GM18526 (cell line): ENCODE results near the gene AJAP1.

Experiments
- POLR2A ChIP-seq: IDR thresholded peaks from 3 replicates; pipeline ENCODE4 v1.6.1; 2011; ENCODE audit not compliant: insufficient read length; ENCODE audit errors: extremely low read depth

The AJAP1 gene

DNA sequence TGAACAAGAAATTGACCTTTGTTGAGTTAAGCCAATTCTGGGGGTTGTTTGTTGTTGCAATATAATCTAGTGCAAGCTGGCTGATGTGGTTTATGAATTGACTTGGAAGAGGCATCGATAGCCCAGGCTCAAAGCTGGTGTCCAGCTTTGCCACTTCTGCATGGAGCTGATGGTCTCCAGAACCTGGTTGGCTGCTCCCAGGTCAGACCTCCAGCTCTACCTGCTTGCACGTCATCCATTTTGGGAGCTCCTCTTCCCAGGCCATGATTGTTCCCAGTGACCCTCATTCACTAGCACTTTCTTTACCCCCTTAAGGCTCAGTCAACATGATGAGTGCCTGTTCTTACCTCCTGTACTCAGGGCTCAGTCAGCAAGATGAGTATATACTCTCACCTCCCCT is 5.8 kb upstream of the AJAP1 start:
- TF ChIP-seq POLR2A: no peak

DNA sequence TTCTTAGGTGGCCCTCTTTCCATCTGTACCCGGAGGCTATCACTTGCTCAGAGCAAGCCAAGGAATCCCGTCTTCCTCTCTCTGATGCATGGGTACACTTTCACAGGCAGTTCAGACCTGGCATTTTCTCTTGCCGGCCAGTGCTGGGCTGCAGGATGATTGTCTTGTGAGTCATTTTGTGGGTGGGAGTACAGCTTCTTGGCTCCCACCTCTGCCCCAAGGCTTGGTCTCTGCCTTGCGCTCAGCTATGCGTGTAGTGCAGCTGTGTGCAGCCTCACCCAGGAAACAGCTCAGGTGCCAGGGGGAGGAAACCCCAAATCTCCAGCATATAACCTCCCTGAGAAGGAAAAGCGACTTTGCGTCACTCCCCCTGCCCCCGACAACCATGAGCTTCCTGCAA is 3.9 kb upstream of the AJAP1 start:
- no peak for TF ChIP-seq POLR2A

DNA sequence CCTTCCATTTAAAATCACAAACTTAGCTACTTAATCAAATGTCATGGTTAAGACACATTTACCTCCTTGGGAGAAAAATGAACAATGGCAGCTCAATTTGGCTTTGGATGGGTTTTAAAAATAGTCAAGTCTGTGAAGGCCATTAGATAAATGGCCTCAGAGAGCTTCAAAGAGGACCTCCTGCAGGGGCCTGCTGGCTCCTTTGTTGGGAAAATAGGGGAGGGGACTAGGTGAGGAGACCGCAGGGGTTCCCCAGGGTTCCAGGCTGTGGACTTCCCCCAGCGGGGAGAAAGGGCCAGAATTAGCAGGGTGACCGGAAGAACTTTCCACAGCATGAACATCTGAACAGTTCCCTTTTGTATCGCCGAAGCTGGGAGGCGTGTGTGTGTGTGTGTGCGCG is 3.4 kb upstream of the AJAP1 start:
- no peak for TF ChIP-seq POLR2A

DNA sequence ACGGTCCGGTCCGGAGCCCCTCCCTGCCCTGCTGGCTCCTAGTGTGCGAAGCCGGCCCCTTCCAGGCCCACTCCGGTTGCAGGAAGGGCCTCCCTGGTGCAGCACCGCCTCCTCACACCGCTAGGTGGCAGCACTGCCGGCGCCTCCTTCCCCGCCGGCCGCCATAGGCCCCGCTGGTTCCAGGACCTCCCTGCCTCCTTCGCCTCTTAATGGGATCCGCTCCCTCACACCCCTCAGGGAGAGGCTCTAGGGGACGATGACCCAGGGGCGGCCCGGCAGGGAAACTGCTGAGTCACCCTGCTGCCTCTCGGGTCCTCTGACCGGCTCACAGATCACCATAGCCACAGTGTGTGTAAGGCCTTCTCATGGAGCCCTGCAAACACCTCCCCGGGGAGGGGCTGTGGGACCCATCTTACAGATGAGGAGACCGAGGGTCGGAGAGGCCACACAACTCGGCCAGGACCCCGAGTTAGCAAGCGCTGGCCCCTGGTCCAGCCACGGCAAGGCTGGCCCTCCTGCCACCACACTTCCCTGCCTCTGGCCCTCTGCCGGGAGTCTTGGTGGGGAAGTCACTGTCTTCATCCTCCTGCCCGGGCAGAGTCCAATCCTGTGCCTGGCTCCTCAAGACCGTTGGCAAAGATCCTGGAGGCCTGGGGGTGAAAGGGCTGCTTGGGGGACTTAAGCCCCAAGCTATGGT is 1.6 kb upstream of the AJAP1 start:
- no peak for TF ChIP-seq POLR2A

DNA sequence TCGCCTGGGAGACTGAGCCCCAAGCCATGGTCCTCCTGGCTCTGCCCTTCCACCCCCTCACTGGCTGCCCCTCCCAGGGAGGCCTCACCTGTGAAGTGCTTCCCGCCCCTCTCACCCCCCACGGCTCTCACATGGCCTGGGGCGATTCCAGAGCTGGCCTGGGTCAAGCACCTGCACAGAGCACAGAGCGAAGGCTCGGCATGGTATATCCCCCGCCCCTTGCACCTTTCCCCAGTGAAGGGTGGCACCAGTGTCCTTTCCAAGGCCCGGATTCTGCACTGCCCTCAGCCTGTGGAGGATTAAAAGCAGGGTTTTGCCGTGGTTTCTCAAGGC is 1.1 kb upstream of the AJAP1 start:
- TF ChIP-seq POLR2A: no peak

DNA sequence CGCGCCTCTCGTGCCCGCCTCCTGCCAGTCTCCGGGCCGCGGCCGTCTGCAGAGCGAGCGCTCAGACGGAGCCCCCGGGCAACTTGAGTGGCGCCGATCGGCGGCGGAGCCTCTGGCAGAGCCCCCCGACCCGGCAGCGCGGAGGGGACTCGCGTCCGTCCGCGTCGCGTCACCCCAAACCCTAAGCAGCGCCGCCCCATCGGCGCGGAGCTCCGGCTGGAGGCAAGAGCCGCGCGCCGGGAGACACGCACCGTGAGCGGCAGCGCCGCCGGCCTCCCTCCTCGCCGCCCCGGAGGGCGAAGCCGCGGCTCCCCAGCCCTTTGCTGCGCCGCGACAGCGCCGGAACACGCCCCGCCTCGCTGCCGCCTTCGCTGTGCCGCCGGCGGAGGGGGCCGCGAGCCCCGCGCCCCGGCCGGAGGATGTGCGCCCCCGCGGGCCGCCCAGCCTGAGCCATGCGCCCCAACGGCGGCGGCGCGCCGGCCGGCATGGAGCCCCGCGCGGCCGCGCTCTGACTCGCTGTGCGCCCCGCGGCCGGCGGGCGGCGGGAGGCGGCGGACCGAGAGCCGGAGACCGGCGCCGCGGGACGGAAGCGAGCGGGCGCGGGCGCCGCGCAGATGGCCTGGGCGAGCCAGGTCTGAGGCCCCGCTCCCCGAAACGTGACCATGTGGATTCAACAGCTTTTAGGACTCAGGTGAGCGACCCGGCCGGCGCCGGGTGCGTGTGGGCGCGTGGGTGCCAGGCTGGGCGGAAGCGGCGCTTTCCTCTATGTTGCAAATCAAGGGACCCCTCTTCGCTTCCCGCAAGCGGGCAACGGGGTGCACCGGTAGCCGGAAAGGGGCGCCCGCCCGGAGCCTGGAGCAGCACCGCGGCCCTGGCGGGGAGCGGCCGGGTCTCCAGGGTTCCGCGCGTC is 610 bp downstream of the AJAP1 start:
- TF ChIP-seq POLR2A: no peak

DNA sequence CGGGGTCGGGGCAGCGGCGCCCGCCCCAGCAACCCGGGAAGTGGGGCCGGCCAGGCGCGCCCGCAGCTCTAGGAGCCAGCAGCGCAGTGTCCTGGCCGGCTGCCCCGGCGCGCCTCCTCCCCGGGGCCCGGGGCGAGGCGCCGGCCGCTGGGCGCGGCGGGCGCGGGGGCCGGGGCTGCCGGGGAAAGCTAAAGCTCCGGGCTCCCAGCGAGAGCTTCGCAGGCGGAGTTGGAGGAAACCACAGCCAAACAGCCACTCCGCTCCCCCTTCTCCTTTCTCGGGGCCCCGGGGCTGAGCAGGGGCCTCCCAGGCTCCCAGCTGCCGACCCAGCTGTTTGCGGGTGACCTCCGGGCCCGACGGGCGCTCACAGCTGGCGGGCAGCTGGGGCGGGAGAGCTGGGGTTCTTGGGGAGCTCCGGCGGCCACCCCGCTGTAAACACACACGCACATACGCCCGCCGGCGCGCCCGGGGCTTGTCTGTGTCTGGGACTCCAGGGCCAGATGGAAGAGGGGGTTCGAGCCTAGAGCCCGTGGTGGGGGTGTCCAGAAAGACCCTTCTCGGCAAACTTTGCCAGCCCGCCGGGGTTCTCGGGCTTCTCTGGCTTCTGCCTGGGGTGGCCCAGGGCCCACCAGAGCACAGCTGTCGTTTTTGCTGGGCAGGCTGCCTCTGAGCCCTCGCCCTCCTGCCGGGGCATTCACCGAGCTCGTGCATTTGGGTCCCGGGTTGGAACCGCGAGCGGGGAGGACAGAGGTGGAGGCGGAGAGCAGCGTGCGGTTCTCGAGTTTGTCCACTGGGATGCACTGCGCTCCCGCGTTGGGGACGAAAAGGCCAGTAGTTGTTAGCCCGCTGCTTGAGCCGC is 1.5 kb downstream of the AJAP1 start:
- TF ChIP-seq POLR2A: no peak

DNA sequence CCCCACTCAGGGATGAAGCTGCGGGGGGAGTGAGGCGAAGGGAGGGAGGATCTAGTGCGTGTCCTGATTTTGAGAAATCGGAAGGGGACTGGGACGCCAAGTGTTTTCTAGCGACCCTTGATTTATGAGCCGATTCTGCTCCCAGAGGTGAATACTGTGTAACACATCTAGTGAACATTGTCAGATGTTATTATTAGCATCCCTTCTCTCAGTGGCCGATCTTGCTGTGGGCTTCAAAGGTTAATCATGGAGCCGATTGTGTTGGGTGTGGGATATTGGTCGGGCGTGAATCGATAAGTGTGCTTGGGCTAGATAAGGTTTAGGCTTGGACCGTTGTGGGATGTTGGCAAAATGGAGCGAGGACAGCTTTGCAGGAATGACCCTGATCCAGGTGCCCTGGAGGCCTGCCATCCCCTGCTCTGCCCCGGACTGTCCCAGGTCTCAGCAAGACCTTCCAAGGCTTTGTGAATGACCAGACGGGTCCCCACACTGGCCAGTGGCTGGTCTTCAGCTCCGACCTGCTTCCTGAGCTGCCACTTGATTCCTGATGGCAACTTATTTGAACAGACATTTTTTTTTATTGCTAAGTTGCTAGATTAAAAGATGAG is 2.2 kb downstream of the AJAP1 start:
- no peak for TF ChIP-seq POLR2A

DNA sequence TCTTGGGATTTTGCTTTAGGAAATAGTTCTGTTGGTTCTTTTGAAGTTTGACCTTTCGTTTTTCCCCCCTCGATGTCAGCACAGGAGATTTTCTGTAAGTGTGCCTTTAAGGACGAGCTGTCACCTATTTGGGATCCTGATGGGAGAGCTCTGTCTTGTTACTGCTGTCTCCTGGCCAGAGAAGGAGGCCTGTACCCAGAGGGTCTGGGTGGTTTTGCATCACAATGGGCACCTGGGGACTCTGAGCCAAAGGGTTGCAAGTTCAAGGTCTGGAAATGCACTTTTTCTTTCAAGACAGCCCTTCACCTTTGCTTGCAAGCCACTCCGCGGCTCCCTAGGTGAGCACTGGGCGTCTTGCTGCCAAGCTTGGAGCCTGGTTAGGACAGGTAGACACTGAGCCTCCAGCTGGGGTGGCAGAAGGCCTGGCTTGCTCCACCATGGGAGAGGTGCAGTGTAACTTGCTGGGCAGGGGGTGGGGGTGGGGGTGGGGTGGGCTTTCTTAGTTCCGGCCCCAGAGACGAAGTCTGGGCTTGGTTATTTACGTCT is 2.9 kb downstream of the AJAP1 start:
- no peak for TF ChIP-seq POLR2A

DNA sequence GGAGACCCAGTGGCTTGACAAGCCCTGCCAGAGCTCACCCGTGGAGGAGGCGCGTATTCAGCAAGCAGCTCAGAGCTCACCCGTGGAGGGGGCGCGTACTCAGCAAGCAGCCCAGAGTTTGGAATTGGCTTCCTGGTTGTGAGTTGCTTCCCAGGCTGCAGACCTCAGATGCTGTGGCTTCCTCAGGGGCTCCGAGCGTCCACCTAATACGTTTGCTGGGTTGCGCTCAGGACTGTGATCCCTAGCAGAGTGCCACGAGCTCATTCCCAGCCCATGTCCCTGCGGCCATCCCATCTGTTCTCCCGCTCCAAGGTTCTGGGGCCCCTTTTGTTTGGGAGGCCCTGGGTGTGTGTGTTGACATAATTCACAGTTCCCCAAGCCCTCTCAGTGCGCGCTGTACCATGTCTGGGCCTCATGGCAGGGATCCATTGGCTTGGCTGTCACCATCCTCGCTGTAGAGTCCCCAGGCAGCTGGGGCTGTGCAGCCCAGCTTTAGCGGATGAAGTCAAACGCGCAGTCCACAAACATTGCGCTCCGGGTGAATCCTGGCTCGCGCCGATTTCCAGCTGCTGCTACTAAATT is 3.6 kb downstream of the AJAP1 start:
- TF ChIP-seq POLR2A: no peak

DNA sequence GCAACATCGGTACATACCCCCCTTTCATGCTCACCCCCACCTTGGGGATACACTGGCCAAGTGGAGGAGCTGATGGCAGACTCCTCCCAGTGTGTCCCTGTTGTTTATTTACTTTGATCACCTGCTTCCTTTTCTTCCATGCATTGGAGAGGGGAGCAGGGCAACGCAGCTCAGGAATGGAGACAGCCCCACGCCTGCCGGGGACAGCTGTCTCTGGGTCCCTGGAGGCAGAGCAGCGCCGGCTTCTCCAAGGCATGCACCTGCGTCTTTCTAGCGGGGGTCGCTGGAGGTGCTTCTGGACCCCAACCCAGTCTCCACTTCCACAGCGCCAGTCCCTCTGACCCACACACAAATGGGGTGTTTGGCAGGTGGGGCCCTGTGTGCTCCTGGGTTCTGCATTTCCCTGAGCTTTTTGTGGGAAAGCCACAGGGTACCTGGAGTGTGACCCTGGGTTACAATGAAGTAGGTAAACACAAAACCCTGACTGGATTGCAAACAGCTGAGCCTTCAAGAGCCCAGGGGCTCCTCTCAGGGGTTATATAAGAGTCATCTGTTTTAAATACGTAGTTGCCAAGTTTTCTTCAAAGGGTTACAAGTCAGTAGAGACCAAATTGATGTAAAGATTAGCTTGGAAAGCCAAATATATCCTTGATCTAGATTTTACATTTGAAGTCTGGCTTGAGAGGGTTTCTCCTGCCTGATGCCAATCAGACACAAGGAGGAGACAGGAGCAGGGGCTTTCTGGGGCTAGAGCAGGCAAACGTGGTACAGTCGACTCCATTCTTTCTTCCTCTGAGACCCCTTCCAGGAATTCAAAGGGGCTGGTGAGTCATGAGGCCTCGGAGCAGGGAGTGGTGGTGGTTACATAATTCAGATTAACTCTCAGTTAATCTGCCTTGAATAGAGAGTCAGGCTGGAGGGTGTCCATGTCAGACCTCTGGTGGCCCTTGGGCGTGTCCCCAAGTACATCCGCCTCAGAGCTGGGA is 4.5 kb downstream of the AJAP1 start:
- TF ChIP-seq POLR2A: no peak

DNA sequence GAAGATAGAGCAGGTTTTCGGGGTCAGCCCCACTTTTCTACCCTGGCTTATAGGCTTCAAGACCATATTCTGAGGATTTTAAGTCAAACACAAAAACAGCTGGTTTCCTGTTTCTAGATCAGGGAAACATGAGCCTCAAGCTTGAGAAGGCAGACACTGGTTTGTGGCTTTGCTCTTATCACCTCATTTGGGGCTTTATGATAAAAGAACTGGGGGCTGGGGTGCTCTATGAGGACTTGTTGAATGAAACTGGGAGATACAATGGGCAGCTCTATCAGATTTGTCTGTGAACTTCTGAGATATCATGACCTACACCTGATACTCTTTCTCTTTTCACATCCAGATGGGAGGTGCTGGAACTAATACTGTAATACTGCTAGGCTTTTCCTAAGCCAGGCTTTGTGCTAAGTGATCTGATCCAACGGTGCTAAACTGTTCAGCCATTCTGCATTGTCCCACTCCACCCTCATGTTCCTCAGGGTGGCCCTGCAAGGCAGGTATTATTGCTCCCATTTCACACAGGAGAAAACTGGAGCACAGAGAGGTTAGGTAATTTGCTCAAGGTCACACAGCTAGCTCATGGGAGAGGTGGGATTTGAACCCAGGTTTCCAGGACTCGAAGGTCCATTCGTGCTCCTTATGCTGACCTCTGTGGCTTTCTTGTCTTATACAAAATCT is 6.6 kb downstream of the AJAP1 start:
- no peak for TF ChIP-seq POLR2A

DNA sequence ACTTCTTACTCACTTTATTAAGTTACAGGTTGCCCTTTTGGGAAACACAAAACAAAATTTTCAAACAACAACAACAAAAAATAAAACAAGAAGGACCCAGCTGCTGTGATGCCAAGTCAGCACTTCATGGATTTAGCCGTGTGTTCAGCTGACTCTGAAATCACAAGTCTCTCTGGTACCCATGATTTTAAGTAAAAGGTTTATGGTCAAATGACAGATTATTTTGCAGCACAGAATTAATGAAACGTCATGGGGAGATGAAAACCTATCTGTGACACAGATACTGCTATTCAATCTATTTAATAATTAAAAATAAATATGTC is 7.1 kb downstream of the AJAP1 start:
- no peak for TF ChIP-seq POLR2A
